ENCODE results near the gene MRPL33.

The MRPL33 gene

GRCh38 chr2:27798948-27799645, 27.6 kb downstream of the MRPL33 start:
- H3K4me3 ChIP-seq (ENCODE audit: control insufficient read depth, low read depth, low read length): no peak overlapping the region
- no peak for TF ChIP-seq CTCF (conservative IDR thresholded peaks at IDR 0.05; ENCODE audit: control insufficient read depth, insufficient read depth, low read depth, low read length)
- DNase-seq (ENCODE audit: low read depth): peak; percentile 100

GRCh38 chr2:27799646-27800010, 28.1 kb downstream of the MRPL33 start:
- TF ChIP-seq CTCF (conservative IDR thresholded peaks at IDR 0.05; ENCODE audit: control insufficient read depth, insufficient read depth, low read depth, low read length): peak; percentile 20

GRCh38 chr2:27800856-27801255, 29.3 kb downstream of the MRPL33 start:
- no peak overlapping the region for H3K4me3 ChIP-seq (ENCODE audit: control insufficient read depth, low read depth, low read length)
- DNase-seq (ENCODE audit: low read depth): no peak
- TF ChIP-seq CTCF (conservative IDR thresholded peaks at IDR 0.05; ENCODE audit: control insufficient read depth, insufficient read depth, low read depth, low read length): no peak

More at GRCh38 chr2:27799646-27800010, 28.1 kb downstream of the MRPL33 start:
- H3K4me3 ChIP-seq (ENCODE audit: control insufficient read depth, low read depth, low read length): no peak overlapping the region
- DNase-seq (ENCODE audit: low read depth): no peak

- no peak overlapping the region for H3K4me3 ChIP-seq (ENCODE audit: control insufficient read depth, low read depth, low read length)
- TF ChIP-seq CTCF (conservative IDR thresholded peaks at IDR 0.05; ENCODE audit: control insufficient read depth, insufficient read depth, low read depth, low read length): no peak
- DNase-seq (ENCODE audit: low read depth): no peak
Observed at GRCh38 chr2:27802547-27802946, 31.0 kb downstream of the MRPL33 start.

DNA sequence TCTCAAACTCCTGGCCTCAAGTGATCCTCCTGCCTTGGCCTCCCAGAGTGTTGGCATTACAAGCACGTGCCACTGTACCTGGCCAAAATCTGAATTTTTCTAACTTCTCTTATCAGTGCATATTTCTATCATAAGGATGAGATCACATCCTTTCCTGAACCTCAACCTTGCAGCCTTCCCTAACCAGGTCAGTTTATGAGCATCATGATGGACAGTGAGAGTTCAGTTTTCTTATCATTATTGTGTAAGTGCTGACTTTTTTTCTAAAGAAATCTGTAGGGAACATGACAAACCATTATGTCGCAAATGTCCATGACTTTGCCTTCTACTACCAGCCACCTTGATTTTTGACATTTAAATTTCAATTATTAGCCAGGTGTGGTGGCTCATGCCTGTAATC, 31.5 kb downstream of the MRPL33 start:
- no peak overlapping the region for H3K4me3 ChIP-seq (ENCODE audit: control insufficient read depth, low read depth, low read length)
- no peak for DNase-seq (ENCODE audit: low read depth)
- no peak for TF ChIP-seq CTCF (conservative IDR thresholded peaks at IDR 0.05; ENCODE audit: control insufficient read depth, insufficient read depth, low read depth, low read length)

DNA sequence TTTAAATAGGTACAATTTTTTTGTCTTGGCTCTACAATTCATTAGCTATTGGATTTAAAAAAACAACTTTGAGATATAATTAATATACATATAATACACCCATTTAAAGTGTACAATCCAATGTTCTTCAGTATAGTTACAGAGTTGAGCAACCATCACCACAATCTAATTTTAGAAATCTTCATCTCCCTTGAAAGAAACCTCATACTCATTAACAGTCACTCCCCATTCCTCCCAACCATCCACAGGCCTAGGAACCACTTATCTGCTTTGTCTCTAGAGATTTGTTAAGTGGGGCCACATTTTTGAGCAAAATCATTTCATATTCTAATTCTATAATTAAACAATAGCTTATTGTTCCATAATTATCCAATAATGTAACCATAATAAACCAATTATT, 32.6 kb downstream of the MRPL33 start:
- no peak overlapping the region for H3K4me3 ChIP-seq (ENCODE audit: control insufficient read depth, low read depth, low read length)
- peak; percentile 65 for DNase-seq (ENCODE audit: low read depth)
- no peak for TF ChIP-seq CTCF (conservative IDR thresholded peaks at IDR 0.05; ENCODE audit: control insufficient read depth, insufficient read depth, low read depth, low read length)

GRCh38 chr2:27805180-27805579, 33.7 kb downstream of the MRPL33 start:
- no peak for TF ChIP-seq CTCF (conservative IDR thresholded peaks at IDR 0.05; ENCODE audit: control insufficient read depth, insufficient read depth, low read depth, low read length)
- DNase-seq (ENCODE audit: low read depth): no peak

More at GRCh38 chr2:27805180-27805579, 33.7 kb downstream of the MRPL33 start:
- no peak overlapping the region for H3K4me3 ChIP-seq (ENCODE audit: control insufficient read depth, low read depth, low read length)
